Testis (tissue), 2 donors: Measurements from ENCODE around the gene NUP85.

Experiments used
- CTCF ChIP-seq, 3 experiments: fragments of 450-650 bp in 2 of 3; fragments of 200-600 bp in 1 of 3; sonication (generic) in 1 of 3; IDR thresholded peaks; one replicate each; pipeline ENCODE4 v1.5.1; 2016 to 2019; ENCODE audit warnings: antibody characterized with exemption in 3 of 3, mild to moderate bottlenecking in 2 of 3, moderate library complexity in 1 of 3
- POLR2A ChIP-seq: fragments of 450-650 bp; IDR thresholded peaks from one replicate; pipeline ENCODE4 v1.6.1; 2017; ENCODE audit warnings: antibody characterized with exemption, mild to moderate bottlenecking, moderate library complexity

GRCh38 chr17:75242461-75243042 is 37.1 kb downstream of the NUP85 start:
- no peak for TF ChIP-seq CTCF (IDR thresholded peaks at IDR 0.05)
- no peak for TF ChIP-seq POLR2A
